Measurements from ENCODE around the gene ELL. TPM values are rescaled to one million over a fixed set of nuclear protein-coding genes. Genes with fewer than 3 reads are reported as not detected.

The ELL gene
- total RNA-seq, 4 donors from 2014 or later = 5.9 to 12.8 (median 9.9) TPM

GRCh38 chr19:18477974-18478373 is 43.9 kb downstream of the ELL start:
- intact Hi-C loops (cut with DNase I) = loop anchor here (10.0 kb wide), 1 partner anchor 97 kb away; the partner anchor contains the start of gene UBA52
- H3K27me3 ChIP-seq = no peaks in the 10 kb centered on the region
- peak overlapping the region; percentile 72 to 94 (median 74) for H3K27ac ChIP-seq
- H3K36me3 ChIP-seq = peaks cover 0 to 3% (median 1%) of the 10 kb centered on the region in 3 donors
- no peak for DNase-seq
- peaks cover 37 to 87% (median 68%) of the 10 kb centered on the region in 3 donors for H3K4me1 ChIP-seq
- no peaks in the 10 kb centered on the region for H3K9me3 ChIP-seq
- TF ChIP-seq, protein P1, sequence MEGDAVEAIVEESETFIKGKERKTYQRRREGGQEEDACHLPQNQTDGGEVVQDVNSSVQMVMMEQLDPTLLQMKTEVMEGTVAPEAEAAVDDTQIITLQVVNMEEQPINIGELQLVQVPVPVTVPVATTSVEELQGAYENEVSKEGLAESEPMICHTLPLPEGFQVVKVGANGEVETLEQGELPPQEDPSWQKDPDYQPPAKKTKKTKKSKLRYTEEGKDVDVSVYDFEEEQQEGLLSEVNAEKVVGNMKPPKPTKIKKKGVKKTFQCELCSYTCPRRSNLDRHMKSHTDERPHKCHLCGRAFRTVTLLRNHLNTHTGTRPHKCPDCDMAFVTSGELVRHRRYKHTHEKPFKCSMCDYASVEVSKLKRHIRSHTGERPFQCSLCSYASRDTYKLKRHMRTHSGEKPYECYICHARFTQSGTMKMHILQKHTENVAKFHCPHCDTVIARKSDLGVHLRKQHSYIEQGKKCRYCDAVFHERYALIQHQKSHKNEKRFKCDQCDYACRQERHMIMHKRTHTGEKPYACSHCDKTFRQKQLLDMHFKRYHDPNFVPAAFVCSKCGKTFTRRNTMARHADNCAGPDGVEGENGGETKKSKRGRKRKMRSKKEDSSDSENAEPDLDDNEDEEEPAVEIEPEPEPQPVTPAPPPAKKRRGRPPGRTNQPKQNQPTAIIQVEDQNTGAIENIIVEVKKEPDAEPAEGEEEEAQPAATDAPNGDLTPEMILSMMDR (IDR thresholded peaks at IDR 0.05) = no peak
- no peak for TF ChIP-seq POLR2A (IDR thresholded peaks at IDR 0.05)
- WGBS, 2 donors = 73 to 86% methylated on average over 1 to 8 of the region's 8 CpGs
- no peak overlapping the region for H3K4me3 ChIP-seq

- H3K27me3 ChIP-seq = no peaks in the 10 kb centered on the region
- H3K36me3 ChIP-seq = peaks cover 0 to 9% (median 4%) of the 10 kb centered on the region in 3 donors
- peaks cover 37 to 85% (median 67%) of the 10 kb centered on the region in 3 donors for H3K4me1 ChIP-seq
- intact Hi-C loops (cut with DNase I) = loop anchor here (10.0 kb wide), 1 partner anchor 98 kb away; the partner anchor contains the start of gene UBA52
- 77 to 78% methylated on average over 18 to 24 of the region's 24 CpGs for WGBS, 2 donors
- no peak for TF ChIP-seq POLR2A (IDR thresholded peaks at IDR 0.05)
- TF ChIP-seq, protein P1 (IDR thresholded peaks at IDR 0.05) = peak in 1 of 6 experiments; percentile 5
- peak overlapping the region in 2 of 4 donors; percentile 74 for H3K27ac ChIP-seq
- no peak overlapping the region for H3K4me3 ChIP-seq
- no peak for DNase-seq
- no peaks in the 10 kb centered on the region for H3K9me3 ChIP-seq
Observed at GRCh38 chr19:18477042-18477779, 44.7 kb downstream of the ELL start.

DNA sequence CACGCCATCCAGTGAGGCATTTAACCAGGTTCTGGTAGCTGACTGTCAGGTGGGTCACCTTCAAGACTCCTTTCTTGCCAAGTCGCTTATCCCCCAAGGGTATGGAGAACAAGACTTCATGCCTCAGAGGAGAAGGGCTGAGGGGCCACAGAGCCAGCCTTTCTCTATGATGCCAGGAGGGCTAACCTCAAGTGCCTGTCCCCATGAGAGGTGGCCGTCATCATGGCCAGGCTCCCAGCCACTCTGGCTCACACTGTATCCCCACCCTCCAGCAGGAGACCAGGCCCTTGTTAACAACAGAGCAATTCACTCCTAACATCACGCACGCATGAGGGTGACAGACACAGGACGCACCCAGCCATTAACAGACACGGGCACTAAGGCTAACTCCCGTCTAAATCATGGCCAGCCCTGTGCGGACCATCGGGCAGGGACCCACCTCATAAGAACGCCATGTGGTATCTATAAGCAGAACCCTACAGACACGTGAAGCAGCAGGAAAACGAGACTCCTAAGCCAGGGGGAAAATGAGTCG is 45.3 kb downstream of the ELL start:
- H3K4me1 ChIP-seq = peaks cover 37 to 85% (median 67%) of the 10 kb centered on the region in 3 donors
- TF ChIP-seq POLR2A (IDR thresholded peaks at IDR 0.05) = no peak
- no peaks in the 10 kb centered on the region for H3K9me3 ChIP-seq
- H3K4me3 ChIP-seq = no peak overlapping the region
- H3K27me3 ChIP-seq = no peaks in the 10 kb centered on the region
- peaks cover 0 to 15% (median 4%) of the 10 kb centered on the region in 3 donors for H3K36me3 ChIP-seq
- WGBS, 2 donors = 84 to 86% methylated on average over 11 to 12 of the region's 14 CpGs
- peak overlapping the region in 2 of 4 donors; percentile 57 to 74 for H3K27ac ChIP-seq
- DNase-seq = no peak
- intact Hi-C loops (cut with DNase I) = loop anchor here (10.0 kb wide), 1 partner anchor 98 kb away; the partner anchor contains the start of gene UBA52

GRCh38 chr19:18475762-18476331 is 46.0 kb downstream of the ELL start:
- no peak for DNase-seq
- Histone ChIP-seq H3K36me3 (peaks cover 0 to 23% (median 4%) of the 10 kb centered on the region in 3 donors), H3K9me3 (no peaks in the 10 kb centered on the region), H3K27ac (peak overlapping the region in 2 of 4 donors; percentile 54 to 57), H3K4me1 (peaks cover 37 to 78% (median 64%) of the 10 kb centered on the region in 3 donors), H3K4me3 (no peak overlapping the region), H3K27me3 (no peaks in the 10 kb centered on the region)
- intact Hi-C loops (cut with DNase I) = loop anchor here (10.0 kb wide), 1 partner anchor 99 kb away; the partner anchor contains the start of gene UBA52
- 80 to 85% methylated on average over 13 to 16 of the region's 19 CpGs for WGBS, 2 donors
- TF ChIP-seq POLR2A (IDR thresholded peaks at IDR 0.05) = no peak
- TF ChIP-seq, protein P1 (IDR thresholded peaks at IDR 0.05) = no peak

DNA sequence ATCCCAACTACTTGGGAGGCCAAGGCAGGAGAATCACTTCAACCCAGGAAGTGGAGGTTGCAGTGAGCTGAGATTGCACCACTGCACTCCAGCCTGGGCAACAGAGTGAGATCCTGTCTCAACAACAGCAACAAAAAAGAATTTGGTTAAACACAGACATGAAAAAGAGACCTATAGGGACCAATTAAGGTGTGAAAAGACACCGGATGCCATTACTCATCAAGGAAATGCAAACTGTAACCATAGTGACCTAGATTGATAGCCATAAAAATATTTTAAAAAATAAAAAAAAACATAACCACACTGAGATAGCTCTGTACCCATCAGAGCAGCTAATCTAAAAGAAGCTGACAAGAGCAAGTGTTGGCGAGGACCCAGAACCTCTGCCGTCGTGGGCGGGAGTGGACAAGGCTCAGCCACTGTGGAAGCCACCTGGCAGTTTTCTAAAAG is 46.8 kb downstream of the ELL start:
- Histone ChIP-seq H3K4me1 (peaks cover 37 to 78% (median 64%) of the 10 kb centered on the region in 3 donors), H3K27ac (peak overlapping the region in 3 of 4 donors; percentile 3 to 79 (median 54)), H3K27me3 (no peaks in the 10 kb centered on the region), H3K9me3 (no peaks in the 10 kb centered on the region), H3K4me3 (no peak overlapping the region), H3K36me3 (peaks cover 0 to 30% (median 4%) of the 10 kb centered on the region in 3 donors)
- no peak for TF ChIP-seq POLR2A (IDR thresholded peaks at IDR 0.05)
- TF ChIP-seq, protein P1 (IDR thresholded peaks at IDR 0.05) = no peak
- no peak for DNase-seq
- intact Hi-C loops (cut with DNase I) = loop anchor here (10.0 kb wide), 1 partner anchor 100 kb away; the partner anchor contains the start of gene UBA52
- WGBS, 2 donors = 57 to 58% methylated on average over 5 of the region's 5 CpGs

Data from esophagus squamous epithelium (tissue), 5 donors.